Sigmoid colon (tissue), 4 donors: ENCODE data around the gene PCSK2.

Experiments used
- POLR2A ChIP-seq, 2 donors: fragments of 450-650 bp; IDR thresholded peaks; one replicate each; pipeline ENCODE4 v1.6.1; 2016; ENCODE audit warnings: antibody characterized with exemption in 2 of 2, mild to moderate bottlenecking in 2 of 2, moderate library complexity in 2 of 2
- POLR2AphosphoS5 ChIP-seq, 4 donors: sonication (generic); formaldehyde crosslinking; IDR thresholded peaks; one replicate each; pipeline ENCODE4 v1.6.1; 2017; ENCODE audit warnings: antibody characterized with exemption in 4 of 4

- TF ChIP-seq POLR2A (IDR thresholded peaks at IDR 0.05), result no peak
- TF ChIP-seq POLR2AphosphoS5 (IDR thresholded peaks at IDR 0.05), result no peak
Measured at GRCh38 chr20:17381724-17382123, 154.9 kb downstream of the PCSK2 start.
